K562 (cell line): ENCODE results near the gene POLR2L. TPM values are rescaled to one million over a fixed set of nuclear protein-coding genes. Genes with fewer than 3 reads are reported as not detected.
A peak's percentile ranks its signal among the peaks of the same experiment; 100 is the strongest.

Source experiments
- ATAC-seq: fragments of 200-7000 bp; cut with Tn5 transposase; 3 replicates; pipeline ENCODE4 v1.9.1; 2020; ENCODE audit warnings: moderate library complexity
- BruUV-seq: library from RNA; stranded (reverse); fragments of 400-500 nt; replicated peaks from 2 replicates; lab custom pipeline; 2021; lab: Mats Ljungman, UMichigan
- CTCF ChIA-PET: fragments of 300-600 bp; formaldehyde crosslinking; extraction: SDS; loops from one replicate; lab custom pipeline; 2021; ENCODE audit warnings: low intra/inter-chr PET ratio; lab: Yijun Ruan, JAX
- POLR2A ChIA-PET: fragments of 300-600, 350-650 bp; sonication (Branson Sonifier 250); formaldehyde crosslinking; extraction: SDS; loops from one replicate; lab custom pipeline; 2021; ENCODE audit warnings: antibody characterized with exemption, inconsistent platforms; lab: Yijun Ruan, JAX
- DNase-seq, 4 experiments: peaks; one replicate each; pipeline versions ENCODE4 v3.0.0 to v3.0.0-alpha.2; 2011 to 2018; ENCODE audit warnings: low spot score in 3 of 4, mixed read lengths in 3 of 4; ENCODE audit errors: extremely low read depth in 1 of 4
- FAIRE-seq: peaks from 2 replicates; lab custom pipeline; 2011; peaks lifted over from hg19 to GRCh38; lab: Jason Lieb, UNC
- H2AFZ ChIP-seq: 2 replicates; pipeline ENCODE4 v1.6.0; 2011; ENCODE audit warnings: low read depth, low read length, control low read depth, inconsistent platforms
- H3K27ac ChIP-seq: fragments of 200-600 bp; 3 replicates; pipeline ENCODE4 v1.8.0; 2011; ENCODE audit warnings: low read depth, mild to moderate bottlenecking, control low read depth, inconsistent platforms, low read length, moderate library complexity, mixed read lengths; ENCODE audit errors: extremely low read depth
- H3K27me3 ChIP-seq, 2 experiments: fragments of 300-600 bp in 1 of 2; 2 replicates in 1 of 2; 3 replicates in 1 of 2; pipeline versions ENCODE4 v1.6.0 to v1.8.0; 2011; ENCODE audit warnings: inconsistent platforms in 2 of 2, low read length in 2 of 2, mild to moderate bottlenecking in 1 of 2, mixed read lengths in 1 of 2, moderate library complexity in 1 of 2; ENCODE audit not compliant: control insufficient read depth in 2 of 2, insufficient read depth in 2 of 2
- H3K36me3 ChIP-seq: fragments of 300-600 bp; 3 replicates; pipeline ENCODE4 v1.8.0; 2011; ENCODE audit warnings: mild to moderate bottlenecking, low read length, inconsistent platforms; ENCODE audit not compliant: control insufficient read depth, insufficient read depth
- H3K4me1 ChIP-seq, 2 experiments: fragments of 200-600 bp in 1 of 2; replicated peaks in 1 of 2; 2 replicates in 1 of 2; 3 replicates in 1 of 2; pipeline versions ENCODE4 v1.5.1 to v1.8.0; 2011; ENCODE audit warnings: inconsistent platforms in 2 of 2, low read length in 2 of 2, mild to moderate bottlenecking in 1 of 2, mixed read lengths in 1 of 2, moderate library complexity in 1 of 2; ENCODE audit not compliant: control insufficient read depth in 2 of 2, insufficient read depth in 2 of 2
- H3K4me2 ChIP-seq: 2 replicates; pipeline ENCODE4 v1.6.1; 2011; ENCODE audit warnings: low read length, control low read depth, inconsistent platforms, mixed read lengths; ENCODE audit not compliant: insufficient read depth
- H3K4me3 ChIP-seq: fragments of 200-600 bp; sonication (generic), shearing (Covaris generic); 2 replicates; pipeline ENCODE4 v1.5.1; 2016; ENCODE audit warnings: control low read depth, inconsistent platforms
- H3K79me2 ChIP-seq: fragments of 200-600 bp; 3 replicates; pipeline ENCODE4 v1.8.0; 2011; ENCODE audit warnings: low read length, inconsistent platforms; ENCODE audit not compliant: control insufficient read depth, insufficient read depth
- H3K9ac ChIP-seq, 2 experiments: 2 replicates each; pipeline versions ENCODE4 v1.6.0 to v1.6.1; 2011; ENCODE audit warnings: low read depth in 2 of 2, low read length in 2 of 2, control low read depth in 1 of 2, inconsistent platforms in 1 of 2, mild to moderate bottlenecking in 1 of 2, mixed read lengths in 1 of 2; ENCODE audit not compliant: insufficient read depth in 1 of 2
- H3K9me1 ChIP-seq: one replicate; pipeline ENCODE4 v1.6.0; 2011; ENCODE audit warnings: inconsistent platforms, mild to moderate bottlenecking, low read length, moderate library complexity; ENCODE audit not compliant: control insufficient read depth, insufficient read depth
- H3K9me3 ChIP-seq: replicated peaks from 2 replicates; pipeline ENCODE4 v1.5.1; 2011; ENCODE audit warnings: low read depth, low read length, inconsistent platforms; ENCODE audit not compliant: control insufficient read depth, insufficient read depth
- H4K20me1 ChIP-seq: replicated peaks from 2 replicates; pipeline ENCODE4 v1.6.1; 2011; ENCODE audit warnings: low read length, inconsistent platforms, mixed read lengths; ENCODE audit not compliant: control insufficient read depth, insufficient read depth
- ATF4 ChIP-seq: fragments of 450-650 bp; formaldehyde crosslinking; IDR thresholded peaks from 2 replicates; pipeline ENCODE4 v1.4.0; 2022; ENCODE audit warnings: mild to moderate bottlenecking, moderate library complexity
- BMI1 ChIP-seq: fragments of 150-350 bp; IDR thresholded peaks from 2 replicates; pipeline ENCODE4 v1.6.1; 2014; ENCODE audit warnings: low read length
- BRD4 ChIP-seq: fragments of 200-600 bp; sonication (generic); IDR thresholded peaks from 2 replicates; pipeline ENCODE4 v1.6.1; 2017; ENCODE audit warnings: inconsistent platforms
- CCAR2 ChIP-seq: fragments of 200-400 bp; formaldehyde crosslinking; IDR thresholded peaks from 2 replicates; pipeline ENCODE4 v1.6.1; 2017; ENCODE audit warnings: mild to moderate bottlenecking, low read depth, low read length
- CXXC5 ChIP-seq: fragments of 250-450 bp; sonication (Bioruptor Pico); IDR thresholded peaks from 2 replicates; pipeline ENCODE4 v1.8.0; 2022; ENCODE audit warnings: inconsistent platforms, mild to moderate bottlenecking, moderate library complexity
- DMBX1 ChIP-seq: fragments of 250-450 bp; sonication (Bioruptor Pico); IDR thresholded peaks from 2 replicates; pipeline ENCODE4 v1.8.0; 2022; ENCODE audit warnings: inconsistent platforms, mild to moderate bottlenecking, moderate library complexity, borderline replicate concordance
- E2F4 ChIP-seq: sonication (generic); formaldehyde crosslinking; IDR thresholded peaks from 2 replicates; pipeline ENCODE4 v1.8.0; 2022; ENCODE audit warnings: mild to moderate bottlenecking, low read depth, missing genetic modification reagents
- EGR1 ChIP-seq: fragments of 450-650 bp; conservative IDR thresholded peaks from 2 replicates; pipeline ENCODE4 v1.6.1; 2017; ENCODE audit warnings: mild to moderate bottlenecking
- ELF1 ChIP-seq: fragments of 200-800 bp; sonication (Bioruptor generic); IDR thresholded peaks from 2 replicates; pipeline ENCODE4 v1.6.1; 2016; ENCODE audit warnings: missing genetic modification characterization, missing compliant biosample characterization
- ELK3 ChIP-seq: fragments of 450-650 bp; formaldehyde crosslinking; IDR thresholded peaks from 2 replicates; pipeline ENCODE4 v1.4.0; 2020; ENCODE audit warnings: mild to moderate bottlenecking
- ESRRB ChIP-seq: fragments of 250-450 bp; sonication (Bioruptor Pico); IDR thresholded peaks from 2 replicates; pipeline ENCODE4 v1.5.0; 2020; ENCODE audit warnings: mild to moderate bottlenecking, moderate library complexity, borderline replicate concordance
- FOXP1 ChIP-seq: sonication (generic); formaldehyde crosslinking; IDR thresholded peaks from 2 replicates; pipeline ENCODE4 v1.8.0; 2022; ENCODE audit warnings: mild to moderate bottlenecking, missing genetic modification reagents
- HDAC2 ChIP-seq: fragments of 450-650 bp; IDR thresholded peaks from 2 replicates; pipeline ENCODE4 v1.6.1; 2016; ENCODE audit warnings: mild to moderate bottlenecking
- HNRNPH1 ChIP-seq: fragments of 200-400 bp; formaldehyde crosslinking; optimal IDR thresholded peaks from 2 replicates; pipeline ENCODE3; 2017; ENCODE audit warnings: low read depth, mild to moderate bottlenecking, low read length, moderate library complexity
- MCM7 ChIP-seq, 2 experiments: fragments of 450-650 bp; IDR thresholded peaks; 2 replicates each; pipeline ENCODE4 v1.6.1; 2016 to 2018
- MXI1 ChIP-seq: IDR thresholded peaks from 2 replicates; pipeline ENCODE4 v1.6.1; 2011; ENCODE audit warnings: low read depth, mild to moderate bottlenecking, improper control_type of control experiment, low read length
- RBM34 ChIP-seq: fragments of 200-400 bp; formaldehyde crosslinking; IDR thresholded peaks from 2 replicates; pipeline ENCODE4 v1.6.1; 2018; ENCODE audit warnings: low read length, borderline replicate concordance; ENCODE audit not compliant: insufficient read depth
- SMAD4 ChIP-seq: fragments of 250-450 bp; sonication (Bioruptor Pico); conservative IDR thresholded peaks from 2 replicates; pipeline ENCODE4 v1.8.0; 2021; ENCODE audit warnings: inconsistent platforms, mild to moderate bottlenecking, moderate library complexity
- ZFX ChIP-seq: sonication (generic); formaldehyde crosslinking; IDR thresholded peaks from 2 replicates; pipeline ENCODE4 v1.8.0; 2022; ENCODE audit warnings: mild to moderate bottlenecking, missing genetic modification reagents, moderate library complexity
- ZKSCAN1 ChIP-seq: fragments of 150-350 bp; IDR thresholded peaks from 2 replicates; pipeline ENCODE4 v1.6.1; 2016; ENCODE audit warnings: low read depth, low read length
- ZNF263 ChIP-seq: sonication (generic); formaldehyde crosslinking; IDR thresholded peaks from 2 replicates; pipeline ENCODE4 v1.8.0; 2022; ENCODE audit warnings: mild to moderate bottlenecking, missing genetic modification reagents, borderline replicate concordance
- whole genome bisulfite sequencing: fragments of 100-300 bp; shearing (Covaris generic); methylation state at CpG from one replicate; pipeline ENCODE4 v1.1.6; 2016; ENCODE audit warnings: low coverage, mixed read lengths; ENCODE audit not compliant: insufficient coverage; ENCODE audit errors: missing lambda C conversion rate; 5-methylcytosine and 5-hydroxymethylcytosine counted together
- in situ Hi-C: fragments of 300-500 bp; cut with MboI; formaldehyde crosslinking; loops from 4 replicates; pipeline ENCODE4 v1.15.0; 2018; ENCODE audit warnings: inconsistent platforms, mixed read lengths
- intact Hi-C: fragments of 100-400 bp; cut with micrococcal nuclease; formaldehyde crosslinking; loops from 2 replicates; pipeline ENCODE4 v1.14.2; 2022
- polyA plus RNA-seq, 8 experiments: library from polyadenylated mRNA; depleted of rRNA in 4 of 8; stranded (reverse) in 5 of 8; unstranded in 3 of 8; fragments of >200 nt; fragmentation: Nextera tagmentation in 2 of 8; fragmentation: Illumina TruSeq in 1 of 8; extraction: Ambion mirVana in 2 of 8; extraction: Trizol in 1 of 8; gene quantifications; 2 replicates each; pipeline versions ENCODE4 v1.2.1 to v1.2.3, GENCODE V29; 2011 to 2014; ENCODE audit warnings: inconsistent platforms in 1 of 8, missing spikeins in 1 of 8
- total RNA-seq, 7 experiments: library from RNA; depleted of rRNA in 6 of 7; stranded (reverse); fragments of >200 nt in 6 of 7; fragmentation: Illumina TruSeq in 2 of 7; extraction: Trizol in 2 of 7; gene quantifications; 2 replicates each; pipeline versions ENCODE4 v1.2.1 to v1.2.3, GENCODE V29; 2011 to 2021; ENCODE audit warnings: low replicate concordance in 1 of 7

POLR2L gene
- total and polyA plus RNA-seq, 9 of the 15 experiments (the other 6 are each of a cell fraction or from before 2014, with no cell fraction given), result 38.3 to 688 (median 108) TPM

GRCh38 chr11:789943-790342 lies 52.4 kb downstream of the POLR2L start, which contains the start of gene CEND1:
TSS of gene CEND1 (minus strand) at chr11:790090. CDS start at chr11:788576, 1,514 bp downstream.
- Histone ChIP-seq H3K27me3 (no peaks in the 10 kb centered on the region), H2AFZ (no peak within 1 kb of the TSS), H3K4me2 (no peak within 1 kb of the TSS), H3K36me3 (peaks cover 31% of the 10 kb centered on the region; the same call in 1 of the 3 replicates), H3K9ac (peak within 1 kb of the TSS in 1 of 2 experiments; percentile 69; a peak in 2 of 4 replicates), H3K27ac (no peak within 1 kb of the TSS), H3K9me3 (no peaks in the 10 kb centered on the region), H3K4me1 (peaks cover 0 to 79% of the 10 kb centered on the region in 2 experiments; a peak in 2 of 5 replicates), H4K20me1 (no peaks in the 10 kb centered on the region), H3K9me1 (peaks cover 3% of the 10 kb centered on the region), H3K79me2 (no peaks in the 10 kb centered on the region), H3K4me3 (no peak within 1 kb of the TSS)
- WGBS, result 26% methylated on average over 6 of the region's 44 CpGs
- ATAC-seq (peak; percentile 76), DNase-seq (peak; percentile 72 to 89 (median 82)), FAIRE-seq (peak; percentile 6)
- intact Hi-C loops, result loop anchor here (10.0 kb wide), 1 partner anchor 225 kb away; the partner anchor contains the start of genes LMNTD2 and RASSF7
- ChIA-PET POLR2A (interaction anchor here (0.5 to 2.0 kb wide), 3 partner anchors 27 to 292 kb away, joined by 3 to 6 read pairs (median 6); no protein-coding TSS in a partner anchor), CTCF (no interaction called here)
- in situ Hi-C loops, result no loop called here
- BruUV-seq, result no TSS peak
- TF ChIP-seq EGR1 (peak; percentile 26; the same call in 1 of the 2 replicates), ZFX (CRISPR knock-in tag) (no peak), E2F4 (CRISPR knock-in tag) (no peak), ESRRB (no peak), HNRNPH1 (no peak), RBM34 (no peak), ELK3 (CRISPR knock-in tag) (no peak), FOXP1 (no peak), MCM7 (IDR thresholded peaks at IDR 0.05) (no peak), HDAC2 (peak; percentile 53; the same call in 1 of the 2 replicates), BMI1 (no peak), CXXC5 (CRISPR knock-in tag) (peak; percentile 50; the same call in 1 of the 2 replicates), ZNF263 (CRISPR knock-in tag) (peak; percentile 79), ELF1 (no peak), MXI1 (no peak), ATF4 (CRISPR knock-in tag) (no peak), ZKSCAN1 (no peak), BRD4 (no peak), CCAR2 (no peak), DMBX1 (CRISPR knock-in tag) (no peak), SMAD4 (CRISPR knock-in tag) (no peak)
